ENCODE data around the gene ZNF365.
A peak's percentile ranks its signal among the peaks of the same experiment; 100 is the strongest.
"Not testable (repeated sequence)": the region's sequence is repeated elsewhere in the genome, so short reads cannot be mapped to it uniquely, and the experiment has no call there.

ZNF365 gene

GRCh38 chr10:62373639-62373994 is 552 bp upstream of the ZNF365 start:
- in situ Hi-C loops (cut with HindIII; ENCODE audit: low pct_ligation_motif_present, low sequenced_read_pairs): no loop called here
- Histone ChIP-seq H3K27ac (no peak overlapping the region), H3K4me3 (ENCODE audit: low read depth, low read length) (peak overlapping the region; percentile 60), H3K36me3 (replicated peaks) (no peaks in the 10 kb centered on the region), H3K27me3 (replicated peaks) (no peaks in the 10 kb centered on the region)
- TF ChIP-seq CTCF (IDR thresholded peaks at IDR 0.05; ENCODE audit: low read depth, low read length, missing control alignments): no peak
- no peak for DNase-seq

GRCh38 chr10:62374862-62375710 is 917 bp downstream of the ZNF365 start:
- no peak for DNase-seq
- in situ Hi-C loops (cut with HindIII; ENCODE audit: low pct_ligation_motif_present, low sequenced_read_pairs): no loop called here
- no peak for TF ChIP-seq CTCF (IDR thresholded peaks at IDR 0.05; ENCODE audit: low read depth, low read length, missing control alignments)
- Histone ChIP-seq H3K27me3 (replicated peaks) (no peaks in the 10 kb centered on the region), H3K36me3 (replicated peaks) (no peaks in the 10 kb centered on the region), H3K4me3 (ENCODE audit: low read depth, low read length) (peak overlapping the region; percentile 60), H3K27ac (no peak overlapping the region)

GRCh38 chr10:62376071-62377025 is 2.2 kb downstream of the ZNF365 start:
- H3K27me3 ChIP-seq (replicated peaks): no peaks in the 10 kb centered on the region
- in situ Hi-C loops (cut with HindIII; ENCODE audit: low pct_ligation_motif_present, low sequenced_read_pairs): no loop called here

GRCh38 chr10:62377026-62377415 is 2.9 kb downstream of the ZNF365 start:
- DNase-seq: no peak
- Histone ChIP-seq H3K4me3 (ENCODE audit: low read depth, low read length) (no peak overlapping the region), H3K27ac (no peak overlapping the region), H3K36me3 (replicated peaks) (no peaks in the 10 kb centered on the region), H3K27me3 (replicated peaks) (no peaks in the 10 kb centered on the region)
- no peak for TF ChIP-seq CTCF (IDR thresholded peaks at IDR 0.05; ENCODE audit: low read depth, low read length, missing control alignments)
- in situ Hi-C loops (cut with HindIII; ENCODE audit: low pct_ligation_motif_present, low sequenced_read_pairs): no loop called here

More at GRCh38 chr10:62376071-62377025, 2.2 kb downstream of the ZNF365 start:
- H3K36me3 ChIP-seq (replicated peaks): no peaks in the 10 kb centered on the region
- H3K4me3 ChIP-seq (ENCODE audit: low read depth, low read length): no peak overlapping the region
- no peak for TF ChIP-seq CTCF (IDR thresholded peaks at IDR 0.05; ENCODE audit: low read depth, low read length, missing control alignments)
- no peak for DNase-seq
- no peak overlapping the region for H3K27ac ChIP-seq

GRCh38 chr10:62377966-62378365 is 3.8 kb downstream of the ZNF365 start:
- Histone ChIP-seq H3K4me3 (ENCODE audit: low read depth, low read length) (no peak overlapping the region), H3K36me3 (replicated peaks) (no peaks in the 10 kb centered on the region), H3K27ac (no peak overlapping the region), H3K27me3 (replicated peaks) (no peaks in the 10 kb centered on the region)
- DNase-seq: no peak
- in situ Hi-C loops (cut with HindIII; ENCODE audit: low pct_ligation_motif_present, low sequenced_read_pairs): no loop called here
- no peak for TF ChIP-seq CTCF (IDR thresholded peaks at IDR 0.05; ENCODE audit: low read depth, low read length, missing control alignments)

- H3K36me3 ChIP-seq (replicated peaks); in situ Hi-C loops (cut with HindIII; ENCODE audit: low pct_ligation_motif_present, low sequenced_read_pairs); DNase-seq; H3K4me3 ChIP-seq (ENCODE audit: low read depth, low read length); H3K27me3 ChIP-seq (replicated peaks); H3K27ac ChIP-seq: not testable (repeated sequence)
Observed at GRCh38 chr10:62378877-62379276, 4.7 kb downstream of the ZNF365 start.

Measured in brain microvascular endothelial cell (primary cell).